ENCODE data around the gene POLR3B.

Gene POLR3B

GRCh38 chr12:106506691-106507090 is 149.1 kb downstream of the POLR3B start:
- TF ChIP-seq EGR1 (IDR thresholded peaks at IDR 0.05) (no peak), USF1 (IDR thresholded peaks at IDR 0.05) (no peak), TEAD4 (IDR thresholded peaks at IDR 0.05) (no peak), YY1 (IDR thresholded peaks at IDR 0.05; ENCODE audit: low read depth) (no peak)
- TF ChIP-seq, protein P1, sequence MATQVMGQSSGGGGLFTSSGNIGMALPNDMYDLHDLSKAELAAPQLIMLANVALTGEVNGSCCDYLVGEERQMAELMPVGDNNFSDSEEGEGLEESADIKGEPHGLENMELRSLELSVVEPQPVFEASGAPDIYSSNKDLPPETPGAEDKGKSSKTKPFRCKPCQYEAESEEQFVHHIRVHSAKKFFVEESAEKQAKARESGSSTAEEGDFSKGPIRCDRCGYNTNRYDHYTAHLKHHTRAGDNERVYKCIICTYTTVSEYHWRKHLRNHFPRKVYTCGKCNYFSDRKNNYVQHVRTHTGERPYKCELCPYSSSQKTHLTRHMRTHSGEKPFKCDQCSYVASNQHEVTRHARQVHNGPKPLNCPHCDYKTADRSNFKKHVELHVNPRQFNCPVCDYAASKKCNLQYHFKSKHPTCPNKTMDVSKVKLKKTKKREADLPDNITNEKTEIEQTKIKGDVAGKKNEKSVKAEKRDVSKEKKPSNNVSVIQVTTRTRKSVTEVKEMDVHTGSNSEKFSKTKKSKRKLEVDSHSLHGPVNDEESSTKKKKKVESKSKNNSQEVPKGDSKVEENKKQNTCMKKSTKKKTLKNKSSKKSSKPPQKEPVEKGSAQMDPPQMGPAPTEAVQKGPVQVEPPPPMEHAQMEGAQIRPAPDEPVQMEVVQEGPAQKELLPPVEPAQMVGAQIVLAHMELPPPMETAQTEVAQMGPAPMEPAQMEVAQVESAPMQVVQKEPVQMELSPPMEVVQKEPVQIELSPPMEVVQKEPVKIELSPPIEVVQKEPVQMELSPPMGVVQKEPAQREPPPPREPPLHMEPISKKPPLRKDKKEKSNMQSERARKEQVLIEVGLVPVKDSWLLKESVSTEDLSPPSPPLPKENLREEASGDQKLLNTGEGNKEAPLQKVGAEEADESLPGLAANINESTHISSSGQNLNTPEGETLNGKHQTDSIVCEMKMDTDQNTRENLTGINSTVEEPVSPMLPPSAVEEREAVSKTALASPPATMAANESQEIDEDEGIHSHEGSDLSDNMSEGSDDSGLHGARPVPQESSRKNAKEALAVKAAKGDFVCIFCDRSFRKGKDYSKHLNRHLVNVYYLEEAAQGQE (IDR thresholded peaks at IDR 0.05; ENCODE audit: low read depth), result no peak

DNA sequence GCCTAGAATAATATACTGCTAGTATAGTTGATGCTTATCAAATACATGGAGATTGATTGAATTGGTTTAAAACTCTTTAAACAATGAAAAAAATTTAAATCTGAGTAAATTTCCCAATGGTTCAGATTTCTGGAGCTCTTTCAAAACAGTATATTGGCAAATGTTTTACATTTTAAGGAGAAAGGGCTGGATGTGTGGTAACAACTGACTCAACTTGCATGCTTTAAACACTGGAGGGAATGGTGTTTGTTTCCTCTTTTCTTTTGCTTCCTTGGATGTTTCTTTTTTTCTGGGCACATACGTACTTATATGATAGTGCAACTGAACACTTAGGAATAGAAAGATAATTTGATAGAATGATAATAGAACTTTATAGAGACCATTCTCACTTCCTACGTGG is 151.4 kb downstream of the POLR3B start:
- no peak for TF ChIP-seq EP300 (IDR thresholded peaks at IDR 0.05; ENCODE audit: borderline replicate concordance)
- no peak for TF ChIP-seq EGR1 (IDR thresholded peaks at IDR 0.05)
- TF ChIP-seq NFIC (IDR thresholded peaks at IDR 0.05), result no peak
- TF ChIP-seq ZBTB7A (IDR thresholded peaks at IDR 0.05; ENCODE audit: low read depth), result no peak
- TF ChIP-seq TAF1 (IDR thresholded peaks at IDR 0.05; ENCODE audit: low read depth), result no peak
- no peak for TF ChIP-seq USF1 (IDR thresholded peaks at IDR 0.05)
- TF ChIP-seq CREB1 (IDR thresholded peaks at IDR 0.05; ENCODE audit: low read depth), result no peak
- no peak for TF ChIP-seq CEBPB (IDR thresholded peaks at IDR 0.05)
- no peak for TF ChIP-seq YY1 (IDR thresholded peaks at IDR 0.05; ENCODE audit: low read depth)
- TF ChIP-seq TCF12 (IDR thresholded peaks at IDR 0.05; ENCODE audit: low read depth), result no peak
- no peak for TF ChIP-seq MAX (IDR thresholded peaks at IDR 0.05)
- no peak for TF ChIP-seq RAD21 (IDR thresholded peaks at IDR 0.05; ENCODE audit: low read depth)
- TF ChIP-seq FOXM1 (IDR thresholded peaks at IDR 0.05; ENCODE audit: borderline replicate concordance, low read depth), result no peak
- TF ChIP-seq, protein P1 (IDR thresholded peaks at IDR 0.05; ENCODE audit: low read depth), result no peak

- TF ChIP-seq CREB1 (IDR thresholded peaks at IDR 0.05; ENCODE audit: low read depth) (no peak), TEAD4 (IDR thresholded peaks at IDR 0.05) (no peak), ZBTB7A (IDR thresholded peaks at IDR 0.05; ENCODE audit: low read depth) (no peak)
Measured at GRCh38 chr12:106511365-106511764, 153.8 kb downstream of the POLR3B start.

- TF ChIP-seq NFIC (IDR thresholded peaks at IDR 0.05) (no peak), EGR1 (IDR thresholded peaks at IDR 0.05) (no peak), TEAD4 (IDR thresholded peaks at IDR 0.05) (no peak), CEBPB (IDR thresholded peaks at IDR 0.05) (no peak), RAD21 (IDR thresholded peaks at IDR 0.05; ENCODE audit: low read depth) (no peak), TCF12 (IDR thresholded peaks at IDR 0.05; ENCODE audit: low read depth) (no peak), CREB1 (IDR thresholded peaks at IDR 0.05; ENCODE audit: low read depth) (no peak), USF1 (IDR thresholded peaks at IDR 0.05) (no peak), EP300 (IDR thresholded peaks at IDR 0.05; ENCODE audit: borderline replicate concordance) (no peak), ZBTB7A (IDR thresholded peaks at IDR 0.05; ENCODE audit: low read depth) (no peak), TAF1 (IDR thresholded peaks at IDR 0.05; ENCODE audit: low read depth) (no peak), YY1 (IDR thresholded peaks at IDR 0.05; ENCODE audit: low read depth) (no peak), FOXM1 (IDR thresholded peaks at IDR 0.05; ENCODE audit: borderline replicate concordance, low read depth) (no peak), MAX (IDR thresholded peaks at IDR 0.05) (no peak)
- TF ChIP-seq, protein P1 (IDR thresholded peaks at IDR 0.05; ENCODE audit: low read depth), result no peak
Measured at GRCh38 chr12:106517314-106517713, 159.8 kb downstream of the POLR3B start.
